DMS 273 treated with DMSO at 0.1 percent for 48 hours (cell line): ENCODE data around the gene RENBP.

Experiments
- DNase-seq: peaks from one replicate; lab custom pipeline; 2025; lab: John Stamatoyannopoulos, UW

Gene RENBP

GRCh38 chrX:153889123-153889522 lies 55.3 kb downstream of the RENBP start:
- DNase-seq: no peak

DNA sequence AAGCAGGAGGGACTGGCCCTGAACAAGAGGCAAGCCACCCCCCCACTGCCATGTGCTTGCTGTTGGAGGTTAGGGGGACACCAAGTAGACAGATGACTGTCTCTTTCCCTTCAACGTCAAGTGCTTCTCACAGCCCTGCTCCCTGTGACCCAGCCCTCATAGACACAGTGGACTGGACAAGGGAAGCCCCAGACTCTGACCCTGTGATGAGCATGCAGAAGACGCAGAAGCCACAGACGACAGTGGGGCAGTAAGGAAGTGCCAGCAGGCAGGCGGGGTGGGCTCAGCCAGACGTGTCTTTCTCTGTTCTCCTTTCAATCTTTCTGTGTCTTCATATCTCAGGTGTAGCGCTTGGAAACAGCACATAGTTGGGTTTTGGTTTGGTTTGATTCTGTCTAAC lies 56.1 kb downstream of the RENBP start:
- no peak for DNase-seq

- no peak for DNase-seq
Measured at GRCh38 chrX:153887385-153887784, 57.1 kb downstream of the RENBP start.

DNA sequence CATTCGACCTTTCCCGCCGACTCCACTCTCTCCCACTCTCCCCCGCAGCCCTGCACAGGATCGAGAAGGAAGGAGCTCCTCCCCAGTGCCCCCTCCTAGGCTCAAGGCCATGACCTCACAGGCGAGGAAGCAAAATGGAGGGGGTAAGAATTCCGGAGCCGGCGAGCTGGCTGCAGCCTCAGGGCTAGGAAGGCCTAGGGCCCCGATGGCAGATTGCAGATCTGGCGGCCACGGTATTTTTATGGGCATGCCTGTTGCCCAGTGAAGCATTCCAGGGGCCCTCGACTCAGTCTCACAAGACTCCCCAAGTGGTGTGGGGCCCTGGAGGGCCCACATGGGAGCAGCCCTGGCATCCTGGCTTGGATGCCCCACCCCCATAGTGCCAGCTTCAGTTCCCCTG lies 57.5 kb downstream of the RENBP start:
- no peak for DNase-seq

- no peak for DNase-seq
Measured at GRCh38 chrX:153885968-153886903, 58.2 kb downstream of the RENBP start, which contains the start of gene L1CAM. Gene L1CAM (minus strand): TSS chrX:153886173. CDS start chrX:153875836, 10,337 bp downstream.
